GM18511 (cell line): ENCODE measurements around the gene KAZN.

Experiments used
- ATAC-seq: cut with Tn5 transposase; IDR thresholded peaks from one replicate; pipeline ENCODE4 v1.9.1; 2021; ENCODE audit warnings: mild to moderate bottlenecking, moderate library complexity; ENCODE audit not compliant: unreplicated experiment

Gene KAZN

GRCh38 chr1:14989931-14990728, 391.6 kb downstream of the KAZN start:
- no peak for ATAC-seq

GRCh38 chr1:14993414-14993813, 394.9 kb downstream of the KAZN start:
- ATAC-seq: no peak

- ATAC-seq: no peak
Measured at GRCh38 chr1:14994148-14994547, 395.7 kb downstream of the KAZN start.

- ATAC-seq: no peak
Measured at GRCh38 chr1:14994841-14995437, 396.5 kb downstream of the KAZN start.

- ATAC-seq: no peak
Measured at GRCh38 chr1:14996133-14997050, 397.9 kb downstream of the KAZN start.

GRCh38 chr1:14997646-14998276, 399.3 kb downstream of the KAZN start:
- no peak for ATAC-seq

- ATAC-seq: no peak
Measured at GRCh38 chr1:14999441-14999840, 401.0 kb downstream of the KAZN start.

- ATAC-seq: no peak
Measured at GRCh38 chr1:15000030-15000429, 401.5 kb downstream of the KAZN start.

- ATAC-seq: no peak
Measured at GRCh38 chr1:15000671-15001070, 402.2 kb downstream of the KAZN start.

- no peak for ATAC-seq
Measured at GRCh38 chr1:15001317-15001915, 402.9 kb downstream of the KAZN start.

GRCh38 chr1:15002325-15002724, 403.8 kb downstream of the KAZN start:
- no peak for ATAC-seq

- no peak for ATAC-seq
Measured at GRCh38 chr1:15004396-15004795, 405.9 kb downstream of the KAZN start.

- no peak for ATAC-seq
Measured at GRCh38 chr1:15005116-15005515, 406.6 kb downstream of the KAZN start.

GRCh38 chr1:15007368-15007767, 408.9 kb downstream of the KAZN start:
- no peak for ATAC-seq

- ATAC-seq: no peak
Measured at GRCh38 chr1:15007842-15008241, 409.4 kb downstream of the KAZN start.

GRCh38 chr1:15008783-15009729, 410.6 kb downstream of the KAZN start:
- no peak for ATAC-seq

- no peak for ATAC-seq
Measured at GRCh38 chr1:15011160-15011559, 412.7 kb downstream of the KAZN start.

- ATAC-seq: no peak
Measured at GRCh38 chr1:15011661-15012060, 413.2 kb downstream of the KAZN start.

- ATAC-seq: no peak
Measured at GRCh38 chr1:15012822-15013221, 414.3 kb downstream of the KAZN start.

GRCh38 chr1:15013767-15014166, 415.3 kb downstream of the KAZN start:
- ATAC-seq: no peak
